Vagina (tissue), 2 donors: Measurements from ENCODE around the gene ERN1. TPM values are rescaled to one million over a fixed set of nuclear protein-coding genes. Genes with fewer than 3 reads are reported as not detected.

ENCODE experiments used
- DNase-seq, 2 donors: peaks; one replicate each; pipeline ENCODE4 v3.0.0-alpha.2; 2017; ENCODE audit errors: extremely low spot score in 2 of 2
- H3K27ac ChIP-seq: fragments of 200-600 bp; sonication (generic); one replicate; pipeline ENCODE4 v1.5.1; 2019
- H3K27me3 ChIP-seq: fragments of 200-600 bp; sonication (generic); one replicate; pipeline ENCODE4 v1.5.1; 2019
- H3K36me3 ChIP-seq, 2 donors: fragments of 200-600 bp; sonication (generic); one replicate each; pipeline ENCODE4 v1.5.1; 2017 to 2019
- H3K4me1 ChIP-seq: fragments of 200-600 bp; sonication (generic); one replicate; pipeline ENCODE4 v1.5.1; 2019
- H3K4me3 ChIP-seq, 2 donors: fragments of 200-600 bp; sonication (generic); 1 replicate in 1 of 2; 2 replicates in 1 of 2; pipeline ENCODE4 v1.5.1; 2016 to 2019
- H3K9me3 ChIP-seq: fragments of 200-600 bp; sonication (generic); one replicate; pipeline ENCODE4 v1.5.1; 2019
- CTCF ChIP-seq, 3 experiments: fragments of 450-650 bp in 2 of 3; fragments of 200-600 bp in 1 of 3; sonication (generic) in 1 of 3; IDR thresholded peaks; one replicate each; pipeline ENCODE4 v1.5.1; 2017 to 2019; ENCODE audit warnings: antibody characterized with exemption in 3 of 3, mild to moderate bottlenecking in 2 of 3, moderate library complexity in 2 of 3
- POLR2A ChIP-seq, 2 donors: fragments of 450-650 bp; IDR thresholded peaks; one replicate each; pipeline ENCODE4 v1.6.1; 2017; ENCODE audit warnings: antibody characterized with exemption in 2 of 2, mild to moderate bottlenecking in 2 of 2, moderate library complexity in 2 of 2
- POLR2AphosphoS5 ChIP-seq, 2 donors: sonication (generic); formaldehyde crosslinking; IDR thresholded peaks; one replicate each; pipeline ENCODE4 v1.9.0; 2017; ENCODE audit warnings: antibody characterized with exemption in 2 of 2, mild to moderate bottlenecking in 2 of 2, low read depth in 1 of 2; ENCODE audit not compliant: insufficient read depth in 1 of 2
- intact Hi-C: fragments of 100-400 bp; cut with DNase I; formaldehyde crosslinking; loops from one replicate; pipeline ENCODE4 v1.15.1; 2023
- small RNA-seq: library from RNA; depleted of rRNA; stranded (forward); fragments of <200 nt; gene quantifications from one replicate; pipeline ENCODE3, GENCODE V24; 2016
- total RNA-seq: library from RNA; depleted of rRNA; stranded (reverse); fragments of >200 nt; gene quantifications from one replicate; pipeline ENCODE4 v1.2.3, GENCODE V29; 2016

ERN1 gene
- total RNA-seq, 1 donor from 2014 or later, result 31.4 TPM

GRCh38 chr17:63989622-63990345, 140.2 kb downstream of the ERN1 start:
- Histone ChIP-seq H3K9me3 (no peaks in the 10 kb centered on the region), H3K27me3 (no peaks in the 10 kb centered on the region), H3K4me1 (peaks cover 19% of the 10 kb centered on the region), H3K36me3 (no peaks in the 10 kb centered on the region), H3K27ac (no peak overlapping the region), H3K4me3 (no peak overlapping the region)
- intact Hi-C loops, result no loop called here
- DNase-seq, result no peak
- no peak for TF ChIP-seq POLR2A (IDR thresholded peaks at IDR 0.05)
- TF ChIP-seq CTCF (IDR thresholded peaks at IDR 0.05), result no peak
- TF ChIP-seq POLR2AphosphoS5 (IDR thresholded peaks at IDR 0.05; ENCODE audit: insufficient read depth in 1 of 2, low read depth in 1 of 2), result no peak

Small RNA genes lying within 50 kb of the gene (small RNA-seq; reads per million reads assigned to genes)
- 251,092 reads per million, percentile 100 among the genes with 10 or more reads in this experiment for gene SNORD104

Other genes with a start within 250 kb of the ERN1 start
- not detected for gene GH2, start 248.2 kb downstream of the ERN1 start, total RNA-seq
- gene CSH1, start 233.6 kb downstream of the ERN1 start, total RNA-seq, result not detected
- gene CSHL1, start 218.9 kb downstream of the ERN1 start, total RNA-seq, result not detected
- not detected for gene GH1, start 211.3 kb downstream of the ERN1 start, total RNA-seq
- 3.9 TPM for gene CD79B, start 197.8 kb downstream of the ERN1 start, total RNA-seq
- gene SCN4A, start 157.2 kb downstream of the ERN1 start, total RNA-seq, result 0.98 TPM
- gene PRR29, start 131.8 kb downstream of the ERN1 start, total RNA-seq, result not detected
- gene ICAM2, start 109.5 kb downstream of the ERN1 start, total RNA-seq, result 55.7 TPM
- 32.4 TPM for gene TEX2, start 133.1 kb upstream of the ERN1 start, total RNA-seq